K562 (cell line): ENCODE data around the gene RAP2B. TPM values are rescaled to one million over a fixed set of nuclear protein-coding genes. Genes with fewer than 3 reads are reported as not detected.

ENCODE experiments used
- AFF1 ChIP-seq, 2 experiments: fragments of 450-650 bp; IDR thresholded peaks; 2 replicates each; pipeline ENCODE4 v1.6.1; 2018; ENCODE audit warnings: mild to moderate bottlenecking in 2 of 2, low read depth in 1 of 2; ENCODE audit not compliant: partially characterized antibody in 2 of 2
- CXXC5 ChIP-seq: fragments of 250-450 bp; sonication (Bioruptor Pico); IDR thresholded peaks from 2 replicates; pipeline ENCODE4 v1.8.0; 2022; ENCODE audit warnings: inconsistent platforms, mild to moderate bottlenecking, moderate library complexity
- E2F6 ChIP-seq, 2 experiments: IDR thresholded peaks; 2 replicates each; pipeline ENCODE4 v1.6.1; 2011; ENCODE audit warnings: borderline replicate concordance in 1 of 2, control low read depth in 1 of 2, low read depth in 1 of 2, low read length in 1 of 2, mild to moderate bottlenecking in 1 of 2, mixed read lengths in 1 of 2, moderate library complexity in 1 of 2; ENCODE audit not compliant: insufficient read depth in 1 of 2, insufficient read length in 1 of 2, poor library complexity in 1 of 2, severe bottlenecking in 1 of 2; ENCODE audit errors: extremely low read depth in 1 of 2
- HDAC1 ChIP-seq, 2 experiments: fragments of 450-650 bp; IDR thresholded peaks; 2 replicates each; pipeline ENCODE4 v1.6.1; 2016 to 2017; ENCODE audit warnings: inconsistent platforms in 1 of 2, mild to moderate bottlenecking in 1 of 2, moderate library complexity in 1 of 2
- NCOA1 ChIP-seq: fragments of 450-650 bp; IDR thresholded peaks from 2 replicates; pipeline ENCODE4 v1.6.1; 2016; ENCODE audit warnings: low read depth
- NRF1 ChIP-seq, 2 experiments: fragments of 450-650 bp; IDR thresholded peaks in 1 of 2; conservative IDR thresholded peaks in 1 of 2; 2 replicates each; pipeline ENCODE4 v1.6.1; 2014; ENCODE audit warnings: mild to moderate bottlenecking in 2 of 2
- RAD21 ChIP-seq, 2 experiments: fragments of 250-450 bp in 1 of 2; fragments of 450-650 bp in 1 of 2; sonication (Bioruptor Pico) in 1 of 2; formaldehyde crosslinking in 1 of 2; IDR thresholded peaks in 1 of 2; conservative IDR thresholded peaks in 1 of 2; 2 replicates each; pipeline versions ENCODE4 v1.4.0 to v1.8.0; 2020 to 2022; ENCODE audit warnings: mild to moderate bottlenecking in 2 of 2, moderate library complexity in 1 of 2
- ZBTB2 ChIP-seq: fragments of 450-650 bp; IDR thresholded peaks from 2 replicates; pipeline ENCODE4 v1.6.1; 2016; ENCODE audit warnings: antibody characterized with exemption
- ZNF384 ChIP-seq: IDR thresholded peaks from 2 replicates; pipeline ENCODE4 v1.6.1; 2012; ENCODE audit warnings: low read depth, low read length, improper control_type of control experiment
- ZNF407 ChIP-seq: fragments of 450-650 bp; IDR thresholded peaks from 2 replicates; pipeline ENCODE4 v1.6.1; 2016; ENCODE audit warnings: low read depth
- polyA plus RNA-seq, 8 experiments: library from polyadenylated mRNA; depleted of rRNA in 4 of 8; stranded (reverse) in 5 of 8; unstranded in 3 of 8; fragments of >200 nt; fragmentation: Nextera tagmentation in 2 of 8; fragmentation: Illumina TruSeq in 1 of 8; extraction: Ambion mirVana in 2 of 8; extraction: Trizol in 1 of 8; gene quantifications; 2 replicates each; pipeline versions ENCODE4 v1.2.1 to v1.2.3, GENCODE V29; 2011 to 2014; ENCODE audit warnings: inconsistent platforms in 1 of 8, missing spikeins in 1 of 8
- total RNA-seq, 7 experiments: library from RNA; depleted of rRNA in 6 of 7; stranded (reverse); fragments of >200 nt in 6 of 7; fragmentation: Illumina TruSeq in 2 of 7; extraction: Trizol in 2 of 7; gene quantifications; 2 replicates each; pipeline versions ENCODE4 v1.2.1 to v1.2.3, GENCODE V29; 2011 to 2021; ENCODE audit warnings: low replicate concordance in 1 of 7

The RAP2B gene
- total and polyA plus RNA-seq, 9 of the 15 experiments (the other 6 are each of a cell fraction or from before 2014, with no cell fraction given): 9.4 to 31.2 (median 15.8) TPM

GRCh38 chr3:153160451-153161137 is 1.4 kb upstream of the RAP2B start (continued):
- TF ChIP-seq AFF1 (IDR thresholded peaks at IDR 0.05; ENCODE audit: low read depth in 1 of 2, partially characterized antibody in 2 of 2) (peak in 1 of 2 experiments; percentile 16), NRF1 (conservative IDR thresholded peaks at IDR 0.05 in 1 of 2, IDR thresholded peaks at IDR 0.05 in 1 of 2) (peak in 1 of 2 experiments; percentile 25; a peak in 2 of 4 replicates), ZNF407 (no peak), ZNF384 (peak; percentile 98), NCOA1 (peak; percentile 57; the same call in 1 of the 2 replicates), RAD21 (CRISPR knock-in tag; conservative IDR thresholded peaks at IDR 0.05 in 1 of 2, IDR thresholded peaks at IDR 0.05 in 1 of 2) (peak in 1 of 2 experiments; percentile 29; a peak in 2 of 4 replicates), CXXC5 (CRISPR knock-in tag) (peak; percentile 3; the same call in 1 of the 2 replicates), ZBTB2 (no peak), HDAC1 (IDR thresholded peaks at IDR 0.05) (peak in 1 of 2 experiments; percentile 23; a peak in 1 of 4 replicates), E2F6 (IDR thresholded peaks at IDR 0.05; ENCODE audit: borderline replicate concordance in 1 of 2, extremely low read depth in 1 of 2, insufficient read depth in 1 of 2, insufficient read length in 1 of 2, low read depth in 1 of 2, low read length in 1 of 2, poor library complexity in 1 of 2, severe bottlenecking in 1 of 2) (peak; percentile 10 to 21)
